Subcutaneous abdominal adipose tissue (tissue), 5 donors: Measurements from ENCODE around the gene SPG7.
A peak's percentile ranks its signal among the peaks of the same experiment; 100 is the strongest.

Experiments used
- H3K27ac ChIP-seq: one replicate; pipeline ENCODE4 v1.7.0; 2013; ENCODE audit warnings: low read depth, mild to moderate bottlenecking, inconsistent platforms, low read length, moderate library complexity
- H3K27me3 ChIP-seq, 5 donors: one replicate each; pipeline ENCODE4 v1.7.0; 2013; ENCODE audit warnings: low read length in 5 of 5, inconsistent platforms in 1 of 5; ENCODE audit not compliant: control insufficient read depth in 5 of 5, insufficient read depth in 4 of 5
- H3K36me3 ChIP-seq, 5 donors: one replicate each; pipeline ENCODE4 v1.7.0; 2013; ENCODE audit warnings: low read length in 5 of 5; ENCODE audit not compliant: control insufficient read depth in 5 of 5, insufficient read depth in 5 of 5
- H3K4me1 ChIP-seq, 5 donors: one replicate each; pipeline ENCODE4 v1.7.0; 2013; ENCODE audit warnings: low read length in 5 of 5, mild to moderate bottlenecking in 3 of 5, moderate library complexity in 1 of 5; ENCODE audit not compliant: control insufficient read depth in 5 of 5, insufficient read depth in 5 of 5
- H3K4me3 ChIP-seq, 5 donors: one replicate each; pipeline ENCODE4 v1.7.0; 2013; ENCODE audit warnings: low read length in 5 of 5, low read depth in 1 of 5
- H3K9ac ChIP-seq, 5 donors: one replicate each; pipeline ENCODE4 v1.7.0; 2013; ENCODE audit warnings: low read length in 5 of 5, mild to moderate bottlenecking in 4 of 5, moderate library complexity in 3 of 5
- H3K9me3 ChIP-seq, 5 donors: one replicate each; pipeline ENCODE4 v1.7.0; 2013; ENCODE audit warnings: low read length in 5 of 5; ENCODE audit not compliant: control insufficient read depth in 5 of 5
- donor health status: healthy.
- donor health status: healthy.
- donor health status: healthy.
- donor health status: healthy.
- donor health status: healthy.

The SPG7 gene

DNA sequence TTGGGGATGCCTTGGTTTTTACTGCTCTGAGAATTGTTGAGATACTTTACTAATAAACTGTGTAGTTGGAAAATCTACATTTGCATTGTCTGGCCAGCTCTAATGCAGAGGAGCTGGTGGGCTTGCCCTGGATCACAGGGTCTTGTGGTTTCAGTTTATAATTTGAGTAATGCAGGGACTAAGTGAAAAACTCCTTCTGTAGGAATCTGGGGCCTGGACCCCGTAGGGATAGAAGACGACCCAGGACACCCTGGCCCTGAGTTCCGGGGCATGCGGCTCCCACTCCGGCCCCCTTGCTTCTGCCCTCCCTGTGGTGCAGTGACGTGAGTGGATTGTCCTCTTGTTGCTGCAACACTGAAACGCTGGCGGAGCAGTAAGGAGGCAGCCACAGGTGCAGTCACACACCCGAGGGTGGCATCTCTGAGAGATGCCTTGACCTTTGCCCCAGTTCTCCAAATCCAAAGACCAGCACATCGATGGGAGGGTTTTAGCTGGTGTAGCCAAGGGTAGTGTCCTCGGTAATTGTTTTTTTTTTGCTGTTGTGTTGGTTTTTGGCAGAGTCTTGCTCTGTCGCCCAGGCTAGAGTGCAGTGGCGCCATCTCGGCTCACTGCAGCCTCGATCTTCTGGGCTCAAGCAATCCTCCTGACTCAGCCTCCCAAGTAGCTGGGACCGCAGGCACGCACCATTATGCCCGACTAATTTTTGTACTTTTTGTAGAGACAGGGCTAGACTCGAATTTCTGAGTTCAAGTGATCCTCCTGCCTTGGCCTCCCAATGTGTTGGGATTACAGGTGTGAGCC lies 49.7 kb downstream of the SPG7 start:
- H3K27me3 ChIP-seq: no peaks in the 10 kb centered on the region
- peaks cover 0 to 63% (median 47%) of the 10 kb centered on the region in 5 donors for H3K36me3 ChIP-seq
- H3K9ac ChIP-seq: peak overlapping the region in 1 of 5 donors; percentile 14
- H3K9me3 ChIP-seq: no peaks in the 10 kb centered on the region
- H3K4me3 ChIP-seq: no peak overlapping the region
- no peak overlapping the region for H3K27ac ChIP-seq
- H3K4me1 ChIP-seq: peaks cover 5 to 32% (median 22%) of the 10 kb centered on the region in 5 donors

DNA sequence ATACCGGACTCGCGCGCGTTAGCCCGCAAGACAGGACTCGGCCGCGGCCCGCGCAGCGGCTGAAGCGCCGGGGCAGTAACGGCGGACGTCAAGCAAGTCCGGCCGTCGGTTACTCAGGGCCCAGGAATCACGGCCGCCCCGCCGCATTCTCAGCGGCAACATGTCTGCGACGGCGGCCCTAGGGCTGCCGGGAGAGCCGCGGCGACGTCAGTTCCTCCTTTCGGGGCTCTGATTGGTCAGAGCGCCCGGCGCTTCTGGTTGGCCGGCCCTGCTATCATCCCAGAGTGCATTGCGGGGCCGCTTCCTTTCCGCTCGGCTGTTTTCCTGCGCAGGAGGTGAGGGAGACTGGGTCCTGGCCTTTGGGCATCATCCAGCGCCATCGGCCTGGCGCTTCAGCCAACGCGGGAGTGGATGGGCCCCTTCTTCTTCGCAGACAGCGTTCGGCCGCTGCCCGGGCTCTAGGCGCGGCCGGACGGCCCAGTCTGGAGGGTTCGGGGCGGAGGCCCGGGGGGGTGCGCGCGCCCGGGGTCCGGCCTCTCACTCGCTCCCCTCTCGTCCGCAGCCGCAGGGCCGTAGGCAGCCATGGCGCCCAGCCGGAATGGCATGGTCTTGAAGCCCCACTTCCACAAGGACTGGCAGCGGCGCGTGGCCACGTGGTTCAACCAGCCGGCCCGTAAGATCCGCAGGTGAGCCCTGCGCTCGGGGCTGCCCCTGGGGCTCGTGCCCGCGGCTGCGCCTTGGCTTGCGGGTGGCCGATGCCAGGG lies 52.4 kb downstream of the SPG7 start, which contains the start of gene RPL13:
Gene RPL13, plus strand, starts transcription at position 305 of the 764 bp plus-strand sequence. Its CDS starts 278 bp downstream, at position 583.
- H3K27ac ChIP-seq: peak within 1 kb of the TSS; percentile 93
- no peaks in the 10 kb centered on the region for H3K9me3 ChIP-seq
- no peaks in the 10 kb centered on the region for H3K27me3 ChIP-seq
- H3K4me3 ChIP-seq: peak within 1 kb of the TSS; percentile 72 to 91 (median 81)
- peaks cover 6 to 52% (median 37%) of the 10 kb centered on the region in 5 donors for H3K4me1 ChIP-seq
- H3K9ac ChIP-seq: peak within 1 kb of the TSS; percentile 68 to 98 (median 93)
- H3K36me3 ChIP-seq: peaks cover 0 to 58% (median 47%) of the 10 kb centered on the region in 5 donors

DNA sequence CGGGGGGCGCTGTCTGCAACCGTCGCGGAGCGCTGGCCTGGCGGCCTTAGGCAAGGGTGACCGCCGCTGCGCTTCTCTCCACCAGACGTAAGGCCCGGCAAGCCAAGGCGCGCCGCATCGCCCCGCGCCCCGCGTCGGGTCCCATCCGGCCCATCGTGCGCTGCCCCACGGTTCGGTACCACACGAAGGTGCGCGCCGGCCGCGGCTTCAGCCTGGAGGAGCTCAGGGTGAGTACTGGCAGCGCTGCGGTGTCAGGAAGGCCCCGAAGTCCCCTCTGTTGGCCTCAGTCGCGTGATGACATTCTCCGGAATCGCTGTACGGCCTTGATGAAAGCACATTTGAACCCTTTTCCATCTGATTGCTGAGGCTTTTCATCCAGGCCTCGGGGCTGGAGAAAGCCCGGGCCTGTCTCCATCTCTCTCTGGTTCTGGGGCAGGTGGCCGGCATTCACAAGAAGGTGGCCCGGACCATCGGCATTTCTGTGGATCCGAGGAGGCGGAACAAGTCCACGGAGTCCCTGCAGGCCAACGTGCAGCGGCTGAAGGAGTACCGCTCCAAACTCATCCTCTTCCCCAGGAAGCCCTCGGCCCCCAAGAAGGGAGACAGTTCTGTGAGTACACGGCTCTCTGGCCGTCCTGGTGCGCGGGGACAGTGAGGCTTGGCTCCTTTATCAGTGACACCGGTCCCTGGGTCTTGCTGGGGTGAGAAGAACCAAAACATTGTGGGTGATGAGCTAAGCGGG lies 53.1 kb downstream of the SPG7 start:
- Histone ChIP-seq H3K9me3 (no peaks in the 10 kb centered on the region), H3K27ac (peak overlapping the region; percentile 93), H3K4me3 (peak overlapping the region; percentile 70 to 91 (median 81)), H3K4me1 (peaks cover 10 to 59% (median 44%) of the 10 kb centered on the region in 5 donors), H3K9ac (peak overlapping the region; percentile 68 to 98 (median 93)), H3K27me3 (no peaks in the 10 kb centered on the region), H3K36me3 (peaks cover 0 to 50% (median 39%) of the 10 kb centered on the region in 5 donors)

DNA sequence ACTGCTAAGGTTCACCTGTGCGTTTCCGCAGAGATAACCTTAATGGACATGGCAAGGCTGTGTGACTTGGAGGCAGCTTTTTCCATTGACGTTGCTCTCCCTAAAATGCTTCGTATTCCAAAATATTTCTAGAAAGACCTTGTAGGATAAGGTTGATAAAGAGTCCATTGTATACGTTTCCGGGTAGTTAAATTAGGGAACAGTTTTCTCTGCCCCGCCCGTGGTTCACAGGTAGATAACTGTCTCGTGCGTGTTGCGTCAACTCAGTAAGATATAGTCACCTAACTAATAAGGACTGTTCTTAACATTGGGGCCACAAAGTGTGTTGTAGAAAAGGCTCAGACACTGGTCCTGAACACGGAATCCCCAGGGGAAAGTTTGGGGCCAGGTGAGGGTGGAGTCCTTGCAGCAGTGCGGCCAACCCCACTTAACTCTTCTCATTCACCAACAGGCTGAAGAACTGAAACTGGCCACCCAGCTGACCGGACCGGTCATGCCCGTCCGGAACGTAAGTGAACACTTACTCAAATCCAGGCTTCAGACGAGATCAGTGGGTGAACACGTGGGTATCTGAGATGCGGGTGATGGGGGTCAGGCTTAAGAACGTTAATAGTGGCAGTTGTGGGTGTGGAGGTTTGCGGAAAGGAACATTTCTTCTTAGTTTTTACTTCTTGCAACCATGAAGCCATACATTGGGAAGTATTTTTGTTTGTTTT lies 53.8 kb downstream of the SPG7 start:
- H3K27me3 ChIP-seq: no peaks in the 10 kb centered on the region
- H3K27ac ChIP-seq: peak overlapping the region; percentile 93
- H3K9ac ChIP-seq: peak overlapping the region; percentile 68 to 98 (median 93)
- H3K9me3 ChIP-seq: no peaks in the 10 kb centered on the region
- peak overlapping the region; percentile 70 to 91 (median 81) for H3K4me3 ChIP-seq
- peaks cover 0 to 43% (median 36%) of the 10 kb centered on the region in 5 donors for H3K36me3 ChIP-seq
- H3K4me1 ChIP-seq: peaks cover 10 to 60% (median 45%) of the 10 kb centered on the region in 5 donors

DNA sequence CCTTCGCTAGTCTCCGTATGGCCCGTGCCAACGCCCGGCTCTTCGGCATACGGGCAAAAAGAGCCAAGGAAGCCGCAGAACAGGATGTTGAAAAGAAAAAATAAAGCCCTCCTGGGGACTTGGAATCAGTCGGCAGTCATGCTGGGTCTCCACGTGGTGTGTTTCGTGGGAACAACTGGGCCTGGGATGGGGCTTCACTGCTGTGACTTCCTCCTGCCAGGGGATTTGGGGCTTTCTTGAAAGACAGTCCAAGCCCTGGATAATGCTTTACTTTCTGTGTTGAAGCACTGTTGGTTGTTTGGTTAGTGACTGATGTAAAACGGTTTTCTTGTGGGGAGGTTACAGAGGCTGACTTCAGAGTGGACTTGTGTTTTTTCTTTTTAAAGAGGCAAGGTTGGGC lies 54.7 kb downstream of the SPG7 start:
- no peak overlapping the region for H3K9ac ChIP-seq
- peaks cover 0 to 38% (median 34%) of the 10 kb centered on the region in 5 donors for H3K36me3 ChIP-seq
- no peak overlapping the region for H3K27ac ChIP-seq
- H3K4me3 ChIP-seq: no peak overlapping the region
- H3K9me3 ChIP-seq: no peaks in the 10 kb centered on the region
- peaks cover 10 to 60% (median 42%) of the 10 kb centered on the region in 5 donors for H3K4me1 ChIP-seq
- H3K27me3 ChIP-seq: no peaks in the 10 kb centered on the region

DNA sequence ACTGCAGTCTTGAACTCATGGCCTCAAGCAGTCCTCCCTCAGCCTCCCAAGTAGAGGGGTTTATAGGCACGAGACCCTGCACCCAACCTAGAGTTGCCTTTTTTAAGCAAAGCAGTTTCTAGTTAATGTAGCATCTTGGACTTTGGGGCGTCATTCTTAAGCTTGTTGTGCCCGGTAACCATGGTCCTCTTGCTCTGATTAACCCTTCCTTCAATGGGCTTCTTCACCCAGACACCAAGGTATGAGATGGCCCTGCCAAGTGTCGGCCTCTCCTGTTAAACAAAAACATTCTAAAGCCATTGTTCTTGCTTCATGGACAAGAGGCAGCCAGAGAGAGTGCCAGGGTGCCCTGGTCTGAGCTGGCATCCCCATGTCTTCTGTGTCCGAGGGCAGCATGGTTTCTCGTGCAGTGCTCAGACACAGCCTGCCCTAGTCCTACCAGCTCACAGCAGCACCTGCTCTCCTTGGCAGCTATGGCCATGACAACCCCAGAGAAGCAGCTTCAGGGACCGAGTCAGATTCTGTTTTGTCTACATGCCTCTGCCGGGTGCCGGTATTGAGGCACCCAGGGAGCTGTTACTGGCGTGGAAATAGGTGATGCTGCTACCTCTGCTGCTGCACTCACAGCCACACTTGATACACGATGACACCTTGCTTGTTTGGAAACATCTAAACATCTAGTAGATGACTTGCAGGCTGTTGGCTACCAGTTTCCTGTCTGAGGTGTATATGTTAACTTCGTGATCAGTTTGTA lies 55.6 kb downstream of the SPG7 start:
- peaks cover 0 to 38% (median 34%) of the 10 kb centered on the region in 5 donors for H3K36me3 ChIP-seq
- H3K9ac ChIP-seq: no peak overlapping the region
- no peak overlapping the region for H3K4me3 ChIP-seq
- H3K4me1 ChIP-seq: peaks cover 10 to 60% (median 42%) of the 10 kb centered on the region in 5 donors
- H3K27me3 ChIP-seq: no peaks in the 10 kb centered on the region
- no peaks in the 10 kb centered on the region for H3K9me3 ChIP-seq
- H3K27ac ChIP-seq: no peak overlapping the region

DNA sequence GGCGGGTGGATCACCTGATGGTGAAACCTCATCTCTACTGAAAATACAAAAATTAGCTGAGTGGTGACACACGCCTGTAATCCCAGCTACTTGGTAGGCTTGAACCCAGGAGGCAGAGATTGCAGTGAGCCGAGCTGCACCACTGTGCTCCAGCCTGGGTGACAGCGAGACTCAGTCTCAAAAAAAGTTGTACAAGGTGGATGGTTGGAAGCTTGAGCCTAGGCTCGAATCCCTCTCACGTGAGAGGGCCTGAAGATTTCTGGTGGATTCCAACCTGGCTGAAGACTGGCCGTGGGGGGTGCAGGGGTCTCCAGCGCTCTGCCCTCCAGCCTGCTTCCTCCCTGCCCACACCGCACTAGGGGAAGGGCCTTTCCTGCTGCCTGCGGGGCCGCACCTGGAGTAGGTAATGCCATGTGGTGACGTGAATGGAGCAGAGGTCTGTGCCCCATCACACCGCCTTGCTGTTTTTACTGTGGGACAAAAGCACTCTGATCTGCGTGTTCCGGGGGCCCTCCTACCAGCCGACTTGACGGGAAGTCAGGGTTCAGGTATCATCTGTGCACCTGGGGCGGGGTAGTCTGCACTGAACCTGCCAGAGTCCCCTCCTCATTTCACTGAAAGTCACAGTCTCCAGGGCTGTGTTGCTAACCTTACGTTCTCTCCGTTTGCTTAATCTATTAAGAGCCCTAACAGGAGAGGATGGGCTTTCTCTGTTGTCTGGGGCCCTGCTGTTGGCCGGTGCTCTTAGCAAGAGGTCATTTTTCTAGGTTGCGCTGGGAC lies 56.5 kb downstream of the SPG7 start:
- H3K9me3 ChIP-seq: no peaks in the 10 kb centered on the region
- H3K4me1 ChIP-seq: peaks cover 10 to 57% (median 40%) of the 10 kb centered on the region in 5 donors
- H3K9ac ChIP-seq: peak overlapping the region in 2 of 5 donors; percentile 53 to 69
- H3K27ac ChIP-seq: no peak overlapping the region
- H3K4me3 ChIP-seq: peak overlapping the region in 1 of 5 donors; percentile 45
- peaks cover 0 to 7% (median 5%) of the 10 kb centered on the region in 5 donors for H3K27me3 ChIP-seq
- H3K36me3 ChIP-seq: peaks cover 0 to 38% (median 34%) of the 10 kb centered on the region in 5 donors

DNA sequence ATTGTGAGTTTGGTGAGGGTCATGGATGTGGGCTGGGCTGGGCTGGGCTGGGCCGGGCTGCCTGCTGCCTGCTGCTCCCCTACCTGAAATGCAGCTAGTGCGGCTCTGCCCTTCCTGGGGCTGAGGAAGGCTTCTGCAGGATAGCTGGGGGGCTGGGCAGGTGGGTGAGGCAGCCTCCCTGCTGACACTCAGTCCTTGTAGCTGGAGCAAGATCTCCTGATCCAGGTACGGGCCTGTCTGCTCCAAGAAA lies 57.0 kb downstream of the SPG7 start:
- H3K27me3 ChIP-seq: peaks cover 4 to 12% (median 10%) of the 10 kb centered on the region in 5 donors
- H3K27ac ChIP-seq: no peak overlapping the region
- peak overlapping the region in 2 of 5 donors; percentile 34 to 45 for H3K4me3 ChIP-seq
- H3K36me3 ChIP-seq: peaks cover 0 to 38% (median 34%) of the 10 kb centered on the region in 5 donors
- H3K4me1 ChIP-seq: peaks cover 10 to 52% (median 38%) of the 10 kb centered on the region in 5 donors
- peak overlapping the region in 2 of 5 donors; percentile 53 to 69 for H3K9ac ChIP-seq
- no peaks in the 10 kb centered on the region for H3K9me3 ChIP-seq
